Endodermal cell (in vitro differentiated cells): ENCODE data around the gene TMEM120B. TPM values are rescaled to one million over a fixed set of nuclear protein-coding genes. Genes with fewer than 3 reads are reported as not detected.

Source experiments
- DNase-seq: peaks from one replicate; pipeline ENCODE4 v3.0.0-alpha.2; 2017
- H3K27ac ChIP-seq: 2 replicates; pipeline ENCODE4 v1.5.1; 2013; ENCODE audit warnings: mild to moderate bottlenecking, low read depth, low read length, moderate library complexity
- H3K27me3 ChIP-seq: 2 replicates; pipeline ENCODE4 v1.6.1; 2013; ENCODE audit warnings: mild to moderate bottlenecking, low read length, moderate library complexity; ENCODE audit not compliant: insufficient read depth, control insufficient read depth, poor library complexity, severe bottlenecking
- H3K36me3 ChIP-seq: 2 replicates; pipeline ENCODE4 v1.7.0; 2013; ENCODE audit warnings: mild to moderate bottlenecking, low read length, moderate library complexity; ENCODE audit not compliant: control insufficient read depth, insufficient read depth
- H3K4me1 ChIP-seq: one replicate; pipeline ENCODE4 v1.7.0; 2013; ENCODE audit warnings: low read length; ENCODE audit not compliant: control insufficient read depth, insufficient read depth
- H3K4me3 ChIP-seq: 2 replicates; pipeline ENCODE4 v1.5.1; 2013; ENCODE audit warnings: mild to moderate bottlenecking, low read length, moderate library complexity
- H3K9ac ChIP-seq: 2 replicates; pipeline ENCODE4 v1.6.1; 2013; ENCODE audit warnings: mild to moderate bottlenecking, low read length, moderate library complexity; ENCODE audit not compliant: poor library complexity, severe bottlenecking; ENCODE audit errors: extremely low read depth
- H3K9me3 ChIP-seq: 2 replicates; pipeline ENCODE4 v1.6.1; 2013; ENCODE audit warnings: mild to moderate bottlenecking, low read length, moderate library complexity; ENCODE audit not compliant: control insufficient read depth
- H3K27ac Mint-ChIP-seq: 2 replicates; pipeline ENCODE4 v1.8.0; 2020; ENCODE audit warnings: mixed read lengths
- H3K27me3 Mint-ChIP-seq: 2 replicates; pipeline ENCODE4 v1.8.0; 2021; ENCODE audit warnings: mild to moderate bottlenecking, mixed read lengths; ENCODE audit not compliant: insufficient read depth
- H3K36me3 Mint-ChIP-seq: 2 replicates; pipeline ENCODE4 v1.8.0; 2020; ENCODE audit warnings: low read depth, mixed read lengths
- H3K4me1 Mint-ChIP-seq: 2 replicates; pipeline ENCODE4 v1.8.0; 2020; ENCODE audit warnings: mixed read lengths
- H3K4me3 Mint-ChIP-seq: 2 replicates; pipeline ENCODE4 v1.8.0; 2020; ENCODE audit warnings: mild to moderate bottlenecking, moderate library complexity, mixed read lengths
- H3K9me3 Mint-ChIP-seq: 2 replicates; pipeline ENCODE4 v1.8.0; 2020; ENCODE audit warnings: mild to moderate bottlenecking, mixed read lengths
- CTCF ChIP-seq: fragments of 200-600 bp; sonication (generic); conservative IDR thresholded peaks from 2 replicates; pipeline ENCODE4 v1.5.0; 2021; ENCODE audit warnings: antibody characterized with exemption, mild to moderate bottlenecking
- WGBS, 2 experiments: methylation state at CpG; one replicate each; pipeline versions ENCODE4 v1.1.5 to v1.1.7; 2013; ENCODE audit warnings: missing lambda C conversion rate in 2 of 2, mixed read lengths in 1 of 2; ENCODE audit not compliant: insufficient coverage in 1 of 2, insufficient read length in 1 of 2; 5-methylcytosine and 5-hydroxymethylcytosine counted together
- total RNA-seq, 2 donors: library from RNA; stranded (reverse); fragmentation: NEBNext Ultra II Directional in 1 of 2; extraction: Animal tissue kit (Norgen Biotek cat#: 25700) in 1 of 2; gene quantifications; 2 replicates in 1 of 2; 3 replicates in 1 of 2; pipeline ENCODE4 v1.2.1, GENCODE V29; 2021

TMEM120B gene
- total RNA-seq, 2 donors from 2014 or later = 21.8 to 25.3 TPM

GRCh38 chr12:121794534-121795033, 82.0 kb downstream of the TMEM120B start:
- 18 to 26% methylated on average over 8 to 13 of the region's 13 CpGs for WGBS, 2 experiments
- Histone ChIP-seq H3K27ac (no peak overlapping the region), H3K36me3 (peaks cover 19% of the 10 kb centered on the region), H3K4me1 (peaks cover 26% of the 10 kb centered on the region), H3K9ac (peak overlapping the region; percentile 7), H3K9me3 (no peaks in the 10 kb centered on the region), H3K4me3 (peak overlapping the region; percentile 58), H3K27me3 (no peaks in the 10 kb centered on the region)
- Mint-ChIP-seq H3K4me3 (peak overlapping the region; percentile 53), H3K27ac (peak overlapping the region; percentile 89), H3K9me3 (no peaks in the 10 kb centered on the region), H3K36me3 (peaks cover 16% of the 10 kb centered on the region), H3K27me3 (peaks cover 1% of the 10 kb centered on the region), H3K4me1 (peaks cover 43% of the 10 kb centered on the region)
- DNase-seq = no peak
- TF ChIP-seq CTCF = no peak

- H3K4me3 Mint-ChIP-seq = peak overlapping the region; percentile 53
- no peaks in the 10 kb centered on the region for H3K9me3 ChIP-seq
- peaks cover 26% of the 10 kb centered on the region for H3K4me1 ChIP-seq
- H3K27ac Mint-ChIP-seq = peak overlapping the region; percentile 89
- WGBS, 2 experiments = 46 to 51% methylated on average over 8 to 15 of the region's 15 CpGs
- H3K36me3 ChIP-seq = peaks cover 19% of the 10 kb centered on the region
- DNase-seq = peak; percentile 99
- H3K27me3 Mint-ChIP-seq = peaks cover 1% of the 10 kb centered on the region
- no peak overlapping the region for H3K4me3 ChIP-seq
- no peaks in the 10 kb centered on the region for H3K9me3 Mint-ChIP-seq
- H3K27me3 ChIP-seq = no peaks in the 10 kb centered on the region
- H3K36me3 Mint-ChIP-seq = peaks cover 15% of the 10 kb centered on the region
- TF ChIP-seq CTCF = peak; percentile 94
- no peak overlapping the region for H3K9ac ChIP-seq
- peak overlapping the region; percentile 4 for H3K27ac ChIP-seq
- peaks cover 39% of the 10 kb centered on the region for H3K4me1 Mint-ChIP-seq
Observed at GRCh38 chr12:121795034-121795968, 82.7 kb downstream of the TMEM120B start.

GRCh38 chr12:121796855-121797751, 84.6 kb downstream of the TMEM120B start:
- peaks cover 37% of the 10 kb centered on the region for H3K4me1 Mint-ChIP-seq
- H3K36me3 Mint-ChIP-seq = peaks cover 20% of the 10 kb centered on the region
- H3K36me3 ChIP-seq = peaks cover 19% of the 10 kb centered on the region
- no peaks in the 10 kb centered on the region for H3K9me3 ChIP-seq
- peaks cover 20% of the 10 kb centered on the region for H3K4me1 ChIP-seq
- H3K27ac ChIP-seq = no peak overlapping the region
- H3K27ac Mint-ChIP-seq = peak overlapping the region; percentile 66
- H3K4me3 ChIP-seq = peak overlapping the region; percentile 84
- DNase-seq = peak; percentile 98
- no peak overlapping the region for H3K9ac ChIP-seq
- TF ChIP-seq CTCF = peak; percentile 58
- H3K9me3 Mint-ChIP-seq = no peaks in the 10 kb centered on the region
- H3K4me3 Mint-ChIP-seq = peak overlapping the region; percentile 73
- H3K27me3 Mint-ChIP-seq = peaks cover 1% of the 10 kb centered on the region
- H3K27me3 ChIP-seq = no peaks in the 10 kb centered on the region
- WGBS, 2 experiments = 36 to 79% methylated on average over 13 to 39 of the region's 39 CpGs
